Upper lobe of left lung (tissue), 6 donors: ENCODE data around the gene NALCN. TPM values are rescaled to one million over a fixed set of nuclear protein-coding genes. Genes with fewer than 3 reads are reported as not detected.

Source experiments
- ATAC-seq, 2 donors: fragments of 200-7000 bp; cut with Tn5 transposase; one replicate each; pipeline ENCODE4 v1.9.1; 2022; ENCODE audit warnings: mild to moderate bottlenecking in 2 of 2, moderate library complexity in 2 of 2; ENCODE audit not compliant: low FRiP score in 2 of 2
- DNase-seq, 2 donors: peaks; one replicate each; pipeline ENCODE4 v3.0.0-alpha.2; 2019 to 2020
- H3K27ac ChIP-seq, 4 donors: fragments of 200-600 bp; sonication (generic); one replicate each; pipeline ENCODE4 v1.5.1; 2016 to 2019
- H3K27me3 ChIP-seq, 4 donors: fragments of 200-600 bp; sonication (generic); one replicate each; pipeline ENCODE4 v1.5.1; 2017 to 2019
- H3K36me3 ChIP-seq, 4 donors: fragments of 200-600 bp; sonication (generic); one replicate each; pipeline ENCODE4 v1.5.1; 2016 to 2019
- H3K4me1 ChIP-seq, 4 donors: fragments of 200-600 bp; sonication (generic); one replicate each; pipeline ENCODE4 v1.5.1; 2018 to 2019
- H3K4me3 ChIP-seq, 4 donors: fragments of 200-600 bp; sonication (generic); one replicate each; pipeline ENCODE4 v1.5.1; 2017 to 2019; ENCODE audit warnings: mild to moderate bottlenecking in 2 of 4, moderate library complexity in 1 of 4
- H3K9me3 ChIP-seq, 4 donors: fragments of 200-600 bp; sonication (generic); one replicate each; pipeline ENCODE4 v1.5.1; 2018 to 2019
- EP300 ChIP-seq, 4 donors: sonication (generic); formaldehyde crosslinking; IDR thresholded peaks; one replicate each; pipeline ENCODE4 v1.5.1; 2017; ENCODE audit warnings: antibody characterized with exemption in 4 of 4, control low read depth in 2 of 4
- POLR2A ChIP-seq, 4 donors: fragments of 450-650 bp; IDR thresholded peaks; one replicate each; pipeline ENCODE4 v1.5.1; 2016 to 2017; ENCODE audit warnings: antibody characterized with exemption in 4 of 4, mild to moderate bottlenecking in 2 of 4
- POLR2AphosphoS5 ChIP-seq, 2 donors: sonication (generic); formaldehyde crosslinking; IDR thresholded peaks; one replicate each; pipeline ENCODE4 v1.5.1; 2017; ENCODE audit warnings: antibody characterized with exemption in 2 of 2
- WGBS, 2 donors: methylation state at CpG; one replicate each; pipeline ENCODE4 v1.1.5; 2017 to 2018; 5-methylcytosine and 5-hydroxymethylcytosine counted together
- total RNA-seq, 6 donors: library from RNA; depleted of rRNA in 4 of 6; stranded (reverse); fragments of >200 nt in 4 of 6; gene quantifications; one replicate each; pipeline versions ENCODE4 v1.1.0 to v1.2.1, GENCODE V29; 2016 to 2021
- TF ChIP-seq, protein P1 (sequence below), 6 experiments: fragments of 450-650 bp in 4 of 6; fragments of 200-600 bp in 2 of 6; sonication (generic) in 2 of 6; IDR thresholded peaks; one replicate each; pipeline ENCODE4 v1.5.1; 2016 to 2019; ENCODE audit warnings: antibody characterized with exemption in 6 of 6
- donor health status: DM: no; HTN: no; CAD: no; lungs with moderate emphysema.
- donor health status: DM: no; HTN: yes; CAD: no; lungs with severe emphysema.

NALCN gene
- total RNA-seq, 6 donors from 2014 or later: under 0.01 to 1.8 (median 1.1) TPM

DNA sequence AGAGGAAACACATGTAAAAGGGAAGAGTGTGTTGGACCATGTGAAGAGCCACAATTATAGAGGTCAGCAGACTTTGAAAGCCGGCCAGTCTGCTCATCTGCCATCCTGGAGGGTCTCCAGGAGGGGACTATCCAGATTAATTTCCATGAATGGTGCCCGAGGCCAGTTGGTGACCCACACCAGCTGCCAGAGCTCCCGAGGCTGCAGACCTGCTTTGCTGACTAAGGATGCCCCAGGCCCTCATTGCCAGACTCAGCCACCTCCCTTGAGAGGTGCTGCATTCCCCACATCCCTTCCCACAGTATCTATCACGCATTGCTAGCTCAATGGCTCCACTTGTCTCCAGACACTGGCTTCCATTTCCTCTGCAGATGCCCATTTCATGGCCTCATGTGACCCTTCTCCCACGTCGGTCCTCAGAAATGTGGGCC, 110.3 kb downstream of the NALCN start:
- no peak for DNase-seq
- TF ChIP-seq EP300 (IDR thresholded peaks at IDR 0.05): no peak
- TF ChIP-seq, protein P1, sequence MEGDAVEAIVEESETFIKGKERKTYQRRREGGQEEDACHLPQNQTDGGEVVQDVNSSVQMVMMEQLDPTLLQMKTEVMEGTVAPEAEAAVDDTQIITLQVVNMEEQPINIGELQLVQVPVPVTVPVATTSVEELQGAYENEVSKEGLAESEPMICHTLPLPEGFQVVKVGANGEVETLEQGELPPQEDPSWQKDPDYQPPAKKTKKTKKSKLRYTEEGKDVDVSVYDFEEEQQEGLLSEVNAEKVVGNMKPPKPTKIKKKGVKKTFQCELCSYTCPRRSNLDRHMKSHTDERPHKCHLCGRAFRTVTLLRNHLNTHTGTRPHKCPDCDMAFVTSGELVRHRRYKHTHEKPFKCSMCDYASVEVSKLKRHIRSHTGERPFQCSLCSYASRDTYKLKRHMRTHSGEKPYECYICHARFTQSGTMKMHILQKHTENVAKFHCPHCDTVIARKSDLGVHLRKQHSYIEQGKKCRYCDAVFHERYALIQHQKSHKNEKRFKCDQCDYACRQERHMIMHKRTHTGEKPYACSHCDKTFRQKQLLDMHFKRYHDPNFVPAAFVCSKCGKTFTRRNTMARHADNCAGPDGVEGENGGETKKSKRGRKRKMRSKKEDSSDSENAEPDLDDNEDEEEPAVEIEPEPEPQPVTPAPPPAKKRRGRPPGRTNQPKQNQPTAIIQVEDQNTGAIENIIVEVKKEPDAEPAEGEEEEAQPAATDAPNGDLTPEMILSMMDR (IDR thresholded peaks at IDR 0.05): no peak
- no peak for TF ChIP-seq POLR2A (IDR thresholded peaks at IDR 0.05)
- no peak for TF ChIP-seq POLR2AphosphoS5 (IDR thresholded peaks at IDR 0.05)
- H3K27me3 ChIP-seq: no peaks in the 10 kb centered on the region
- no peaks in the 10 kb centered on the region for H3K4me1 ChIP-seq
- no peak overlapping the region for H3K27ac ChIP-seq
- H3K4me3 ChIP-seq: no peak overlapping the region
- no peaks in the 10 kb centered on the region for H3K9me3 ChIP-seq
- 72% methylated on average over 6 of the region's 6 CpGs for WGBS, 2 donors
- ATAC-seq: no peak
- no peaks in the 10 kb centered on the region for H3K36me3 ChIP-seq

DNA sequence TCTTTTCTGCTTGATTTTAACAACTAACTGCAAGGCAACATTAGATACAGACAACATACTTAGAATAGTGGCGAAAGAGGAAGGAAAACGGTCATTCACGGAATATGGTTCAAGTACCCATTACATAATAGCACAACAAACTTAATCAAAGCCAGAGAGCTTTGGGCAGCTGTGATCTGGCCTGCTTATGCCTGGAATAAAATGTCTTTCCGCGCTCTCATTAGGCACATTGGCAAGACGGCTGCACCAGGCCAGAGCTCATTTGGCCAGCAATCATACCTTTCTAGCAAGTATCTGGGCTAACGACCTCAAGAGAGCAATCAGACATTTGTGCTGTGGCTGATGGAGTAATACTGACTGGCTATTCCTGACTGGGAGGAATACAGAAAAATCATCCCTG, 112.8 kb downstream of the NALCN start:
- Histone ChIP-seq H3K27me3 (no peaks in the 10 kb centered on the region), H3K36me3 (no peaks in the 10 kb centered on the region), H3K4me1 (no peaks in the 10 kb centered on the region), H3K27ac (no peak overlapping the region), H3K4me3 (no peak overlapping the region), H3K9me3 (no peaks in the 10 kb centered on the region)
- 60 to 66% methylated on average over 7 of the region's 7 CpGs for WGBS, 2 donors
- DNase-seq (no peak), ATAC-seq (no peak)
- TF ChIP-seq, protein P1 (IDR thresholded peaks at IDR 0.05): no peak
- TF ChIP-seq EP300 (IDR thresholded peaks at IDR 0.05) (no peak), POLR2AphosphoS5 (IDR thresholded peaks at IDR 0.05) (no peak), POLR2A (IDR thresholded peaks at IDR 0.05) (no peak)

GRCh38 chr13:101301053-101301452, 115.3 kb downstream of the NALCN start:
- DNase-seq: no peak
- Histone ChIP-seq H3K27me3 (no peaks in the 10 kb centered on the region), H3K4me1 (no peaks in the 10 kb centered on the region), H3K4me3 (no peak overlapping the region), H3K9me3 (no peaks in the 10 kb centered on the region), H3K36me3 (no peaks in the 10 kb centered on the region), H3K27ac (no peak overlapping the region)
- 81 to 92% methylated on average over 8 of the region's 8 CpGs for WGBS, 2 donors
- ATAC-seq: no peak
- TF ChIP-seq POLR2AphosphoS5 (IDR thresholded peaks at IDR 0.05) (no peak), EP300 (IDR thresholded peaks at IDR 0.05) (no peak), POLR2A (IDR thresholded peaks at IDR 0.05) (no peak)
- TF ChIP-seq, protein P1 (IDR thresholded peaks at IDR 0.05): no peak

GRCh38 chr13:101300531-101300930, 115.8 kb downstream of the NALCN start:
- 67 to 75% methylated on average over 2 of the region's 2 CpGs for WGBS, 2 donors
- no peaks in the 10 kb centered on the region for H3K4me1 ChIP-seq

DNA sequence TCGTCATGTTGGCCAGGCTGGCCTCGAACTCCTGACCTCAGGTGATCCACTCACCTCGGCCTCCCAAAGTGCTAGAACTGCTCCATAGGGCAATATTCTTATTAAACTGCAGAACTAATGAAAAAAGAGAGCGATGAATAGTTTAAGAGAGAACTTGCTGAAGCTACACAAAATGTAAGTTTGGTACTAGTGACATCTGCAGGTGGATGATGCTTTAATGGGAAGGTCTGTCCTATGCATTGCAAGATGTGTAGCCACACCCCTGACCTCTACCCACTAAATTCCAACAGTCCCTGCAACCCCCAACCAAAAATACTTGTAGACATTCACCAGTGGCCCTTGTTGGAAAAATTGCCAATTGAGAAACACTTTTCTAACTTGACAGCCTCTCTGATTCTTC, 117.8 kb downstream of the NALCN start:
- peaks cover 0 to 4% (median 0%) of the 10 kb centered on the region in 4 donors for H3K9me3 ChIP-seq
- ATAC-seq (no peak), DNase-seq (no peak)
- 74 to 91% methylated on average over 4 of the region's 4 CpGs for WGBS, 2 donors
- H3K27me3 ChIP-seq: no peaks in the 10 kb centered on the region
- no peaks in the 10 kb centered on the region for H3K4me1 ChIP-seq
- no peak overlapping the region for H3K27ac ChIP-seq
- TF ChIP-seq POLR2A (IDR thresholded peaks at IDR 0.05): no peak
- TF ChIP-seq EP300 (IDR thresholded peaks at IDR 0.05): no peak
- TF ChIP-seq POLR2AphosphoS5 (IDR thresholded peaks at IDR 0.05): no peak
- TF ChIP-seq, protein P1 (IDR thresholded peaks at IDR 0.05): no peak
- no peaks in the 10 kb centered on the region for H3K36me3 ChIP-seq
- H3K4me3 ChIP-seq: no peak overlapping the region

More at GRCh38 chr13:101300531-101300930, 115.8 kb downstream of the NALCN start:
- no peak for TF ChIP-seq EP300 (IDR thresholded peaks at IDR 0.05)
- TF ChIP-seq, protein P1 (IDR thresholded peaks at IDR 0.05): no peak
- no peak for TF ChIP-seq POLR2AphosphoS5 (IDR thresholded peaks at IDR 0.05)
- no peak for TF ChIP-seq POLR2A (IDR thresholded peaks at IDR 0.05)
- Histone ChIP-seq H3K9me3 (peaks cover 0 to 3% (median 0%) of the 10 kb centered on the region in 4 donors), H3K27ac (no peak overlapping the region), H3K36me3 (no peaks in the 10 kb centered on the region), H3K4me3 (no peak overlapping the region), H3K27me3 (no peaks in the 10 kb centered on the region)
- DNase-seq (no peak), ATAC-seq (no peak)
